HG03354 (cell line): ENCODE measurements around the gene NBEA.
"Not testable (repeated sequence)": the region's sequence is repeated elsewhere in the genome, so short reads cannot be mapped to it uniquely, and the experiment has no call there.

ENCODE experiments used
- ATAC-seq: cut with Tn5 transposase; IDR thresholded peaks from one replicate; pipeline ENCODE4 v1.9.1; 2021; ENCODE audit warnings: mild to moderate bottlenecking; ENCODE audit not compliant: unreplicated experiment, poor library complexity, severe bottlenecking

The NBEA gene, protein sequence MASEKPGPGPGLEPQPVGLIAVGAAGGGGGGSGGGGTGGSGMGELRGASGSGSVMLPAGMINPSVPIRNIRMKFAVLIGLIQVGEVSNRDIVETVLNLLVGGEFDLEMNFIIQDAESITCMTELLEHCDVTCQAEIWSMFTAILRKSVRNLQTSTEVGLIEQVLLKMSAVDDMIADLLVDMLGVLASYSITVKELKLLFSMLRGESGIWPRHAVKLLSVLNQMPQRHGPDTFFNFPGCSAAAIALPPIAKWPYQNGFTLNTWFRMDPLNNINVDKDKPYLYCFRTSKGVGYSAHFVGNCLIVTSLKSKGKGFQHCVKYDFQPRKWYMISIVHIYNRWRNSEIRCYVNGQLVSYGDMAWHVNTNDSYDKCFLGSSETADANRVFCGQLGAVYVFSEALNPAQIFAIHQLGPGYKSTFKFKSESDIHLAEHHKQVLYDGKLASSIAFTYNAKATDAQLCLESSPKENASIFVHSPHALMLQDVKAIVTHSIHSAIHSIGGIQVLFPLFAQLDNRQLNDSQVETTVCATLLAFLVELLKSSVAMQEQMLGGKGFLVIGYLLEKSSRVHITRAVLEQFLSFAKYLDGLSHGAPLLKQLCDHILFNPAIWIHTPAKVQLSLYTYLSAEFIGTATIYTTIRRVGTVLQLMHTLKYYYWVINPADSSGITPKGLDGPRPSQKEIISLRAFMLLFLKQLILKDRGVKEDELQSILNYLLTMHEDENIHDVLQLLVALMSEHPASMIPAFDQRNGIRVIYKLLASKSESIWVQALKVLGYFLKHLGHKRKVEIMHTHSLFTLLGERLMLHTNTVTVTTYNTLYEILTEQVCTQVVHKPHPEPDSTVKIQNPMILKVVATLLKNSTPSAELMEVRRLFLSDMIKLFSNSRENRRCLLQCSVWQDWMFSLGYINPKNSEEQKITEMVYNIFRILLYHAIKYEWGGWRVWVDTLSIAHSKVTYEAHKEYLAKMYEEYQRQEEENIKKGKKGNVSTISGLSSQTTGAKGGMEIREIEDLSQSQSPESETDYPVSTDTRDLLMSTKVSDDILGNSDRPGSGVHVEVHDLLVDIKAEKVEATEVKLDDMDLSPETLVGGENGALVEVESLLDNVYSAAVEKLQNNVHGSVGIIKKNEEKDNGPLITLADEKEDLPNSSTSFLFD (N-terminal part only)

DNA sequence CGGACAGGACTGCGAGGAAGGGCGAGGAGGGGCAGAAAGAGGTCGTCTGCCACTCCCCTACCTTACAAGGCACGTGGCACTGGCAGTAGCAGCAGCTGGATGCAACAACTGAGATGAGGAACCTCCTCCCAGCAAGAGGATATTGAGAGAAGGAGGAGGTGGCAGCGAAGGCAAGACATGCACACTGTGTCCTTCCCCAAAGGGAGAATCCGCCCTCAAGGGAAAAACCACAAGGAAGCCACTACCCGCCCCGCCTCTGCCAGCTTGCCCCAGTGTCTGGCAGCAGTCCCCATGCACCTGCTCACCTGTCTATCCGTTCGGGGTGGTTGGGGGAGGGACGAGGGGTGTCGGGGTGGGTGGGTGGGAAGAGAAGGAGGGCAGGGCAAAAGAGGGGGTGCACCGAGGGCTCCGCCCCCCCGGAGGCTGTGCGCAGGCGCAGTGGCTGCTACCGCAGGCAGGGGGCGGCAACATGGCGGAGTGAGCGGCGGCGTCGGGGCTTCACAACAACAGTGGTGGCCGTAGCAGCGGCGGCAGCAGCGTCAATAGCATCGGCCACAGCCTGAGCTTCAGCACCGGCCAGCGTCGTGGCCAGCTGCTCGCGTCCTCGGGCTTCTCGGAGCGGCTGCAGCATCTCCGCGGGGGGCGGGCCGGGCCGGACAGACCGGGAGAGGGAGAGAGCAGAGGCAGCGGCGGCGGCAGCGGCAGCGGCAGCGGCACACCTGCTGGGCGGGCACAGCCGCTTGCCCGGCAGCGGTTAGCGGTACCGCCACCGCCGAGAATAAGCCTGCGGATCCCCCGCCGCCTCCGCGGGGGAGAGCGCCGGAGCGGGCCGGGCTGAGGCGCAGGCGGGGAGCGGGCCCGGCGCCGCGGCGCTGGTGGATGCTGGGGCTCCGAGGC, at the start of gene NBEA:
Gene NBEA, plus strand, starts transcription at position 436 of the 897 bp plus-strand sequence. CDS start 551 bp downstream, outside the sequence.
- peak; percentile 83 for ATAC-seq

DNA sequence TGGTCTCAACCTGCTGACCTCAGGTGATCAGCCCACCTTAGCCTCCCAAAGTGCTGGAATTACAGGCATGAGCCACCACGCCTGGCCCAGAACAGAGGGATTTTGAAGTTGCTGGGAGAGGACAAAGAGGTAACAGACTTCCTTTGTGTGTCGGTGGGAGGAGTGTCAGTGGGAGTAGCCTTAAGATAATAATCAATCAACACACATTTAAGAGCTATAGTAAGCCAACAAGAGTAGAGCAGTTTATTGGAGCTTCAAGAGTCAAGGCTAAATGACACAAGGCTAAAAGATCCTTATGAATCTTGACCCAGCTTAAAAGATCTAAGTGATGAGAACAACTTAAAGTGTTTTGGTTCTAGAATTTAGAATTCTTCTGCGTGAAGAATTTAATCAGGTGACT, 47.3 kb upstream of the NBEA start:
- no peak for ATAC-seq

DNA sequence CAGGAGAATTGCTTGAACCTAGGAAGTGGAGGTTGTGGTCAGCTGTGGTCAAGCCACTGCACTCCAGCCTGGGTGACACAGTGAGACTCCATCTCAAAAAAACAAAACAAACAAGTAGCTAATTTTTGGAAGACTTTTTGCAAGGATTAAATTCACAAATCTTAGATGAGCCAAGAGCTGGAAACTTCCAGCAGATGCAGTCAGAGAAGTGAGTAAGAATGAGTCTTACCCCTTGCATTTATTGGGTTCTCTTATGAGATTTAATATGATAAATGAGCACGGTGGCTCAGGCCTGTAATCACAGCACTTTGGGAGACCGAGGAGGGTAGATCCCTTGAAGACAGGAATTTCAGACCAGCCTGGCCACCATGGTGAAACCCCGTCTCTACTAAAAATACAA, 44.9 kb upstream of the NBEA start:
- no peak for ATAC-seq

DNA sequence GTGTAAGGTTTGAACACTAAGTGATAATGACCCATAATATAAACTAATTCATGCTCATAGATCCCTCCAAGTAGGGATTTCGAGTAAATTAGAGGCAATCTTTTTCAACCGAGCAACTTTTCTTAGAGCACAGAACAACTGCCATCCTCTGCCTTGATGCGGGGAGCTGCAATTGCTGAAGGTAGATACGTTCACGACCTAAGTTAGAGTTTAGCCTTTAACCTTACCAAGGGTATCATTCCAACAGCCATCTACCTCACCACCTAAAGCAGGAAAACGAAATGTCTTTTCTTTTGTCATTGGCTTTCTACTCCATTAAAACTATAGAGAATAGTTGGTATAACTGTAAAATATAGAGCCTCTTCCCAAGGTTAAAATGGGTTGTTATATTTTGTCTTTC, 42.2 kb upstream of the NBEA start:
- ATAC-seq: no peak

DNA sequence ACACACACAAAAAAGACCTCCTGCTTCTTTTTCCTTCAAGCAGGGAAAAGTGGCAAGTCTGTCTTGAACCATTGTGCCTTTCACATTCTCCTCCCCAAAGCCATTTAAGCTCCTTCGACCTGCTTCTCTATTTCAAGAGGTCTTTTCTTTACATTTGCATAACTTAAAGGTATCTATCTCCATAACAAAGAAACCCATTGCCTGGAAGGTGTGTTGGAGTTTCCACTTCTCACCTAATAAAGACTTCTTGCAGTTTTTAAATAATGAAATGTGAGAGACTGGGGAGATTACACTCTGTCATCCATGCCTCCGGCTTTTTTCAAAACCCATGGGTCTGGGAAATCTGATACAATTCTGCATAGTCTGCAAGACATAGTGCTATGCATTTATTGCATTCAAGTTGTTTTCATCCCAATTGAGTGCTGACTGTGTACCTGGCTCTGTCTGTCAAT, 41.8 kb upstream of the NBEA start:
- ATAC-seq: no peak

- no peak for ATAC-seq
Observed at GRCh38 chr13:34901572-34901971, 40.5 kb upstream of the NBEA start.

GRCh38 chr13:34911159-34911558, 30.9 kb upstream of the NBEA start:
- ATAC-seq: no peak

- no peak for ATAC-seq
Observed at GRCh38 chr13:34913040-34913439, 29.0 kb upstream of the NBEA start.

DNA sequence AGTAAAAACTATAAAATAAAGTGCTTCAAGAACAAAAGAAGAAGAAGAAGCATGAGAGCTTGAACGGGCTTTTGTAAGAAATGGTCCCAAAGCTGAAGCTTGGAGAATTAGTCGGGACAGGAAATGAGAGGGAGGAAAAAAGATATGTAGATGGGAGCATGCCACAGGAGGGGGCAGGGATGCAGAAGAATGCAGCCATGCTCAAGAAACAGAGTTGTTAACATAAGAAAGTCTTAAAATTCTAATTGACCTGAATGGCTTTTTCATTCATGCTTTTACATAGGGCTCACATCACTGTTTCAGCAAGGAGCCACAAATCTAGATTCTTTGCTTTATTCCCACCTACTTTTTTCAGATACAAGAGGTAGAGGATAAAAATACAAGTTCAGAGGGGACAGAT, 27.7 kb upstream of the NBEA start:
- no peak for ATAC-seq

- no peak for ATAC-seq
Observed at GRCh38 chr13:34926508-34926907, 15.6 kb upstream of the NBEA start.

DNA sequence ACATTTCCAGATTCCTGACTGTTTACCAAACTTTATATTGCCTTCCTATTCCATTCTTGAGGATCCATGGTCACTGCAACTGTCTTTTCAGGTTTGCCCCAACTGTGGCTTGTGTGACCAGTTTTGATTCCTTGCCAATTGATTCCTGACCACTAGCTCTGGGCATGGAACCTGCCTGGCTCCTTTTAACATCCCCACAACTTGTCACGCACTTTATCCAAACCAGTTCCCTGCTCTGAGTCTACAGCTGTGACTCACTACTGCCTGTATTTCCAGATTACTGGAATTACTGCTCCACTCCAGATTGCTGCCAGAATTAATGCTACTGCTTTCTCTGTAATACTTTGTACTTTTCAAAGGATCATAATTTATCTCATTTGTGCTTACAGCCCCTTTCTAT, 13.4 kb upstream of the NBEA start:
- ATAC-seq: not testable (repeated sequence)

DNA sequence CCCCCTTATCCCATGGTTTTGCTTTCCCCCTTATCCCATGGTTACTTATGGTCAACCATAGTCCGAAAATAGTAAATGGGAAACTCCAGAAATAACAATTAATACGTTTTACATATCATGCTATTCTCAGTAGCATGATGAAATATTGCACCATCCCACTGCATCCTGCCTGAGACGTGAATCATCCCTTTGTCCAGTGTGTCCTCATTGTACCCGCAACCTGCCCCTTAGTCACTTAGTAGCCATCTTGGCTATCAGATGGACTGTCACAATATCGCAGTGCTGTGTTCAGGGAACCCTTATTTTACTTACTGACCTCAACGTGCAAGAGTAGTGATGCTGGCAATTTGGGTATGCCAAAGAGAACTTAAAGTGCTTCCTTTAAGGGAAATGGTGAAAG, 10.5 kb upstream of the NBEA start:
- ATAC-seq: no peak

GRCh38 chr13:34933349-34933748, 8.7 kb upstream of the NBEA start:
- ATAC-seq: no peak

DNA sequence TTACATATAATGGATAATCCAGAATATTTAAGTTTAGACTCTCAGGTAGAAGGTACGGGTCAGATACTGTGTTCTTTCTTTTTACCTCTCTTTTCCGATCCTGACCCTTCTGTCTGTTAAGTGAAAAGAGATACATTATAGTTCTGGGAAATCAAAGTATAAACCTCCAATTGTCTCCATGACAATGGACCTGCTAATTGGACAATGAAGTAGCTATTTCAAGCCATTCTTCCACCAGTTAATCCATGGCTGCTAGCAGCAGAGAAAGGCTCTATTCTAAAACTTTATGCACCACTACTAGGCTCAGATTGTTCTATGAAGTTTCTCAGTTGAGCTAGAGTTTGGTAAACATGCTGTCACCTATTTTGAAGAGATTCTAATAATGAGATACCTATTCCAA, 8.3 kb upstream of the NBEA start:
- ATAC-seq: no peak

DNA sequence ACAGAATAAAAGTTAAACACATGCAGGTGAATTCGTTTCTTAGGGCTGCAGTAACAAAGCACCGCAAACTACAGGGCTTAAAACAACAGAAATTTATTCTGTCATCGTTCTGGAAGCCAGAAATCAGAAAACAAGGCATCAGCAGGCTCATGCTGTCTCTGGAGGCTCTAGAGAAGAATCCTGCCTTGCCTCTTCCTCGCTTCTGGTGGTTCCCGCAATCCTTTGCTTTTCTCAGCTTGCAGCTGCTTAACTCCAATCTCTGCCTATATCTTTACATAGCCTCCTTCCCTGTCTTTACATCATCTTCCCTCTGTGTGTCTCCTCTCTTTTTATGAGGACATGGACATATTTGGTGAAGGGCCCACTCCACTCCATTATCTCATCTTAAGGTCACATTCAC, 6.2 kb upstream of the NBEA start:
- no peak for ATAC-seq

DNA sequence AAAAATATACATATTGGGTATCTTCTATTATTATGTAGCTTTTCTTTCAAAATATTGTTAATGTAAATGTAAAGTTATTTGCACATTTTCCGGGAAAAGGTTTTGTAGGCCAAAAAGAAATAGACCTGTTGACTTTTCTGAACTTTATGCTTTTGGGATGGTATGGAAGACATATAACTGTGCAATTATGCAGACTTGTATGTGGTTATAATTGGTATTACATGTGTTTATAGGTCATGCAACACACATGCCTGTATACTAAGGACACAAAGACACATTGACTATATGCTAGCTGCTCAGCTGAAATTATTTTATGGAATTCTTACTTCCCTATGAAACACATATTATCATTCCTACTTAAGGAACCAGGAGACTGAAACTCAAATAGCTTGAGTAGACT, 2.3 kb upstream of the NBEA start:
- ATAC-seq: no peak

- no peak for ATAC-seq
Observed at GRCh38 chr13:34941436-34941834, 635 bp upstream of the NBEA start.

DNA sequence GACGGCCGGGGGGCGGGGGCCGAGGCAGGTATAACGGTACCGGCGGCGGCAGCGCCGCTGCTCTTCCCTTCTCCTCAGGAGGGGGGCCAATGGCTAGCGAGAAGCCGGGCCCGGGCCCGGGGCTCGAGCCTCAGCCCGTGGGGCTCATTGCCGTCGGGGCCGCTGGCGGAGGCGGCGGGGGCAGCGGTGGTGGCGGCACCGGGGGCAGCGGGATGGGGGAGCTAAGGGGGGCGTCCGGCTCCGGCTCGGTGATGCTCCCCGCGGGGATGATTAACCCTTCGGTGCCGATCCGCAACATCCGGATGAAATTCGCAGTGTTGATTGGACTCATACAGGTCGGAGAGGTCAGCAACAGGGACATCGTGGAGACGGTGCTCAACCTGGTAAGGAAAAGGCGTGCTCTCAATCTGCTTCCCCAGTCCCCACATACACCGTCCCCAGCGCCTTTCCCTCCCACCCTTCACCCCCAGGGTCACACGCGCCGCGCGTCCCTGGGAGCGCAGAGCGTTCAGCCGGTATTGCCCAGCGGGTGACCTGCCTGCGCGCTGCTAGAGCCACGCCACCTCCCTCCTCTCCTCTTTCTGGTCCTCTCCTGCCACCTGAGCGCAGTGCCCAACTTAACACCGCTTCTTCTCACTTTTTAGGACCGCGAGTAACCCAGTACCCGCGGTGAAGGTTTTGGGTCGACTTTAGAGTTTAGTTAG, 814 bp downstream of the NBEA start:
- ATAC-seq: peak; percentile 16
